ENCODE measurements around the gene STRIP2. TPM values are rescaled to one million over a fixed set of nuclear protein-coding genes. Genes with fewer than 3 reads are reported as not detected.
A peak's percentile ranks its signal among the peaks of the same experiment; 100 is the strongest.

STRIP2 gene
- total and polyA plus RNA-seq, 9 of the 15 experiments (the other 6 are each of a cell fraction or from before 2014, with no cell fraction given): 10.1 to 81.8 (median 42.3) TPM

DNA sequence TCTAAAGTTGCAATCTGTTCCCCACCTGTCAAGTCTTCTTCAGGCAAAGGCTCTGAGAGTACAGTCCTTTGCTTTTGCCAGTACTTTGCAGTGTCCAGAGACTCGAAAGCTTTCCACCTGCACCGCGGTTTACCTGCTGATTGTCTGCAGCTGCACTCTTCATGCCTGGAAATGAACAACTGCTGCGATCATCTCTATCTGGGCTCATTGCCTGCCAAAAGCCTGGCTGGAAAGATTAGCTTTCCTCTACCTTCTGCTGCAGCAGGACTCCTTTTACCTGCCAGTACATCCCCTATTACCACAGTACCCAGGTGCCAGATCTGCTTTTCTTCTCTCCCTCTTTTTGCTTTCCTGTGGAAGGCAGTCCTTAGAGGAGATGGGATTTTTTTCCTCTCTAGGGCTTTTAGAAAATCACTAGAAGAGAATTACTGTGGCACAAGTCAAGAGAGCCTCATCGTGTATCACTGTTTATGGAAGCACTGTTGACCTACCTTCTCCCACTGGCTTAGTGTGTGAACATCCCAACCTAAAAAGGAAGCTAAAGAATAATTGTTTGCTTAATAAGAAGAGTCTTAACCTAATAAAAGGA lies 2.2 kb downstream of the STRIP2 start (continued):
- TF ChIP-seq, protein P1, sequence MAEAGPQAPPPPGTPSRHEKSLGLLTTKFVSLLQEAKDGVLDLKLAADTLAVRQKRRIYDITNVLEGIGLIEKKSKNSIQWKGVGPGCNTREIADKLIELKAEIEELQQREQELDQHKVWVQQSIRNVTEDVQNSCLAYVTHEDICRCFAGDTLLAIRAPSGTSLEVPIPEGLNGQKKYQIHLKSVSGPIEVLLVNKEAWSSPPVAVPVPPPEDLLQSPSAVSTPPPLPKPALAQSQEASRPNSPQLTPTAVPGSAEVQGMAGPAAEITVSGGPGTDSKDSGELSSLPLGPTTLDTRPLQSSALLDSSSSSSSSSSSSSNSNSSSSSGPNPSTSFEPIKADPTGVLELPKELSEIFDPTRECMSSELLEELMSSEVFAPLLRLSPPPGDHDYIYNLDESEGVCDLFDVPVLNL (CRISPR knock-in tag; IDR thresholded peaks at IDR 0.05; ENCODE audit: low read depth): no peak
- TF ChIP-seq NFYB (IDR thresholded peaks at IDR 0.05; ENCODE audit: extremely low read depth, insufficient read length) (no peak), SAFB (IDR thresholded peaks at IDR 0.05; ENCODE audit: borderline replicate concordance, low read depth, low read length) (no peak), NR3C1 (CRISPR knock-in tag; IDR thresholded peaks at IDR 0.05) (no peak), LCOR (CRISPR knock-in tag; IDR thresholded peaks at IDR 0.05) (no peak), CREB1 (IDR thresholded peaks at IDR 0.05) (peak; percentile 8; the same call in 1 of the 2 replicates), CREB1 (CRISPR knock-in tag; IDR thresholded peaks at IDR 0.05) (no peak), FOXJ3 (CRISPR knock-in tag; IDR thresholded peaks at IDR 0.05) (no peak), PHB2 (IDR thresholded peaks at IDR 0.05; ENCODE audit: low read depth) (no peak), ATF7 (IDR thresholded peaks at IDR 0.05) (no peak), ZC3H11A (IDR thresholded peaks at IDR 0.05; ENCODE audit: low read depth, low read length) (no peak), TCFL5 (CRISPR knock-in tag; conservative IDR thresholded peaks at IDR 0.05) (no peak), ZNF239 (CRISPR knock-in tag; IDR thresholded peaks at IDR 0.05) (no peak), ZEB2 (IDR thresholded peaks at IDR 0.05) (peak; percentile 96)
- TF ChIP-seq, protein P2, sequence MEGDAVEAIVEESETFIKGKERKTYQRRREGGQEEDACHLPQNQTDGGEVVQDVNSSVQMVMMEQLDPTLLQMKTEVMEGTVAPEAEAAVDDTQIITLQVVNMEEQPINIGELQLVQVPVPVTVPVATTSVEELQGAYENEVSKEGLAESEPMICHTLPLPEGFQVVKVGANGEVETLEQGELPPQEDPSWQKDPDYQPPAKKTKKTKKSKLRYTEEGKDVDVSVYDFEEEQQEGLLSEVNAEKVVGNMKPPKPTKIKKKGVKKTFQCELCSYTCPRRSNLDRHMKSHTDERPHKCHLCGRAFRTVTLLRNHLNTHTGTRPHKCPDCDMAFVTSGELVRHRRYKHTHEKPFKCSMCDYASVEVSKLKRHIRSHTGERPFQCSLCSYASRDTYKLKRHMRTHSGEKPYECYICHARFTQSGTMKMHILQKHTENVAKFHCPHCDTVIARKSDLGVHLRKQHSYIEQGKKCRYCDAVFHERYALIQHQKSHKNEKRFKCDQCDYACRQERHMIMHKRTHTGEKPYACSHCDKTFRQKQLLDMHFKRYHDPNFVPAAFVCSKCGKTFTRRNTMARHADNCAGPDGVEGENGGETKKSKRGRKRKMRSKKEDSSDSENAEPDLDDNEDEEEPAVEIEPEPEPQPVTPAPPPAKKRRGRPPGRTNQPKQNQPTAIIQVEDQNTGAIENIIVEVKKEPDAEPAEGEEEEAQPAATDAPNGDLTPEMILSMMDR (IDR thresholded peaks at IDR 0.05 in 2 of 3, conservative IDR thresholded peaks at IDR 0.05 in 1 of 3; ENCODE audit: insufficient read depth in 2 of 3, low read depth in 1 of 3, low read length in 3 of 3): no peak
- TF ChIP-seq, protein P3, sequence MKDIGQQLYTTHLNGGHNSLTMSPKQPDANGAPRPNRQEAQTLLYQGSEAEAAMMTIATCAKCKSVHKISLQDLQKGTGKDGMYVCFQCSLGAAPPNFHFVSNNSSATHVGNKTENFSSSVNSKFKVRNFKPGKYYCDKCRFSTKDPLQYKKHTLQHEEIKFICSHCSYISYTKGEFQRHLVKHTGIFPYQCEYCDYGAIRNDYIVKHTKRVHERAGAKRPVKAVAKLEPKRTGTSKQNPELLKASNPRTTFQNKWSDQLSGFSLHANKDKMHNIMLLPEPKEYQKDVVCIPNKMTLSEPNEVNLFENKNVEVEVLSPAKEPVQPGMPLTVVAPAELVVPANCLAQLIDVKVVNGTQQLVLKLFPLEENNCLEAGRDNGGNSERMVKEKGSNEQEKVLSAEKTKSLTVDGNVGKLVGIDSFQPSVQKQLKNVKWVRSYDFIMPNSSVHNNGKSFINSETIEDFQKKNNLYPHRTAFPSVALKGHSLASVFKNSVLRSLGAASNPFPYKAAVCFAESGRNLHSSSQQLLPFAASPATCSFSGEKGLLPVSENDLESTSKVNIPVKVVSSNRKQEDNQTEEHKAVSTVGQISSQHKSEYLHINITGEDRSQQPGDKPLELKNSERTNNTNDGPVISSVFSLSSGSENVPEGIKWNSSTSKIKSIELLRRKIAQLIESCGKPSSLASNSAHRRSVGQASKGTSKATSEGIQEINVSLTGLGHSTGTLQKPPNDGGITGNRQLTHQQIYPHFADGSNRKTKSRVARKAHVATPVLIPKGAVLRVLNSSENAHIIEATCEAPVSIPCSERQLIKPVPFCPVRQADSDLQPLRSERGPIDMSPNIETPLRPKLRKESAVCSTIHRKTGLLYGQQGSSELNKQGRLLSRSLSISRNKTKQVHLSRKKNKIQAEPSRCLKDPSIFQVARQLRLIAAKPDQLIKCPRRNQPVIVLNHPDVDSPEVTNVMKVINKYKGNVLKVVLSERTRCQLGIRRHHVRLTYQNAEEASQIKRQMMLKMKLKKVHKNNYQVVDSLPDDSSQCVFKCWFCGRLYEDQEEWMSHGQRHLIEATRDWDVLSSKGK (CRISPR knock-in tag; IDR thresholded peaks at IDR 0.05): no peak
- TF ChIP-seq, protein P4, sequence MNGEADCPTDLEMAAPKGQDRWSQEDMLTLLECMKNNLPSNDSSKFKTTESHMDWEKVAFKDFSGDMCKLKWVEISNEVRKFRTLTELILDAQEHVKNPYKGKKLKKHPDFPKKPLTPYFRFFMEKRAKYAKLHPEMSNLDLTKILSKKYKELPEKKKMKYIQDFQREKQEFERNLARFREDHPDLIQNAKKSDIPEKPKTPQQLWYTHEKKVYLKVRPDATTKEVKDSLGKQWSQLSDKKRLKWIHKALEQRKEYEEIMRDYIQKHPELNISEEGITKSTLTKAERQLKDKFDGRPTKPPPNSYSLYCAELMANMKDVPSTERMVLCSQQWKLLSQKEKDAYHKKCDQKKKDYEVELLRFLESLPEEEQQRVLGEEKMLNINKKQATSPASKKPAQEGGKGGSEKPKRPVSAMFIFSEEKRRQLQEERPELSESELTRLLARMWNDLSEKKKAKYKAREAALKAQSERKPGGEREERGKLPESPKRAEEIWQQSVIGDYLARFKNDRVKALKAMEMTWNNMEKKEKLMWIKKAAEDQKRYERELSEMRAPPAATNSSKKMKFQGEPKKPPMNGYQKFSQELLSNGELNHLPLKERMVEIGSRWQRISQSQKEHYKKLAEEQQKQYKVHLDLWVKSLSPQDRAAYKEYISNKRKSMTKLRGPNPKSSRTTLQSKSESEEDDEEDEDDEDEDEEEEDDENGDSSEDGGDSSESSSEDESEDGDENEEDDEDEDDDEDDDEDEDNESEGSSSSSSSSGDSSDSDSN (IDR thresholded peaks at IDR 0.05; ENCODE audit: borderline replicate concordance in 1 of 2, low read depth in 2 of 2, low read length in 2 of 2): no peak
- TF ChIP-seq, protein P5, sequence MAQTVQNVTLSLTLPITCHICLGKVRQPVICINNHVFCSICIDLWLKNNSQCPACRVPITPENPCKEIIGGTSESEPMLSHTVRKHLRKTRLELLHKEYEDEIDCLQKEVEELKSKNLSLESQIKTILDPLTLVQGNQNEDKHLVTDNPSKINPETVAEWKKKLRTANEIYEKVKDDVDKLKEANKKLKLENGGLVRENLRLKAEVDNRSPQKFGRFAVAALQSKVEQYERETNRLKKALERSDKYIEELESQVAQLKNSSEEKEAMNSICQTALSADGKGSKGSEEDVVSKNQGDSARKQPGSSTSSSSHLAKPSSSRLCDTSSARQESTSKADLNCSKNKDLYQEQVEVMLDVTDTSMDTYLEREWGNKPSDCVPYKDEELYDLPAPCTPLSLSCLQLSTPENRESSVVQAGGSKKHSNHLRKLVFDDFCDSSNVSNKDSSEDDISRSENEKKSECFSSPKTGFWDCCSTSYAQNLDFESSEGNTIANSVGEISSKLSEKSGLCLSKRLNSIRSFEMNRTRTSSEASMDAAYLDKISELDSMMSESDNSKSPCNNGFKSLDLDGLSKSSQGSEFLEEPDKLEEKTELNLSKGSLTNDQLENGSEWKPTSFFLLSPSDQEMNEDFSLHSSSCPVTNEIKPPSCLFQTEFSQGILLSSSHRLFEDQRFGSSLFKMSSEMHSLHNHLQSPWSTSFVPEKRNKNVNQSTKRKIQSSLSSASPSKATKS (CRISPR knock-in tag; IDR thresholded peaks at IDR 0.05): no peak

Measured in K562 (cell line).